SK-N-SH (cell line): ENCODE data around the gene PLXDC1. TPM values are rescaled to one million over a fixed set of nuclear protein-coding genes. Genes with fewer than 3 reads are reported as not detected.

Experiments
- CTCF ChIA-PET: fragments of 300-600, 350-600 bp; formaldehyde crosslinking; extraction: SDS; loops from one replicate; lab custom pipeline; 2021; lab: Yijun Ruan, JAX
- POLR2A ChIA-PET: fragments of 350-600 bp; sonication (Branson Sonifier 250); formaldehyde crosslinking; extraction: SDS; loops from one replicate; lab custom pipeline; 2020; ENCODE audit warnings: antibody characterized with exemption, inconsistent platforms; lab: Yijun Ruan, JAX
- DNase-seq: peaks from one replicate; pipeline ENCODE4 v3.0.0; 2012
- H2AFZ ChIP-seq: fragments of 200-600 bp; sonication (generic); 2 replicates; pipeline ENCODE4 v1.8.1; 2016; ENCODE audit warnings: antibody characterized with exemption, mild to moderate bottlenecking, low read depth
- H3F3A ChIP-seq: fragments of 200-600 bp; sonication (generic); replicated peaks from 2 replicates; pipeline ENCODE3; 2016; ENCODE audit warnings: antibody characterized with exemption, mild to moderate bottlenecking; ENCODE audit not compliant: insufficient read depth
- H3K27ac ChIP-seq, 2 experiments: fragments of 200-500 bp in 1 of 2; fragments of 200-600 bp in 1 of 2; sonication (Bioruptor generic) in 1 of 2; sonication (generic), shearing (Covaris generic) in 1 of 2; 2 replicates each; pipeline versions ENCODE4 v1.5.1 to v1.6.1; 2014 to 2016; ENCODE audit warnings: low read depth in 2 of 2, inconsistent platforms in 1 of 2, low read length in 1 of 2, mild to moderate bottlenecking in 1 of 2, mixed read lengths in 1 of 2
- H3K27me3 ChIP-seq: fragments of 200-600 bp; sonication (generic), shearing (Covaris generic); 2 replicates; pipeline ENCODE4 v1.6.1; 2016; ENCODE audit warnings: mixed run types; ENCODE audit not compliant: insufficient read depth
- H3K36me3 ChIP-seq, 2 experiments: fragments of 200-500 bp in 1 of 2; fragments of 200-600 bp in 1 of 2; sonication (Bioruptor generic) in 1 of 2; sonication (generic) in 1 of 2; replicated peaks in 1 of 2; 2 replicates each; pipeline versions ENCODE3 to v1.5.1; 2014 to 2016; ENCODE audit warnings: low read length in 1 of 2, mild to moderate bottlenecking in 1 of 2; ENCODE audit not compliant: insufficient read depth in 2 of 2, control insufficient read depth in 1 of 2
- H3K4me1 ChIP-seq, 2 experiments: fragments of 200-500 bp in 1 of 2; fragments of 200-600 bp in 1 of 2; sonication (Bioruptor generic) in 1 of 2; sonication (generic), shearing (Covaris generic) in 1 of 2; 2 replicates each; pipeline versions ENCODE4 v1.5.1 to v1.6.1; 2014 to 2016; ENCODE audit warnings: low read depth in 1 of 2, low read length in 1 of 2, mixed run types in 1 of 2; ENCODE audit not compliant: insufficient read depth in 2 of 2, control insufficient read depth in 1 of 2
- H3K4me2 ChIP-seq: fragments of 200-600 bp; sonication (generic), shearing (Covaris generic); 2 replicates; pipeline ENCODE4 v1.6.1; 2017; ENCODE audit warnings: mixed run types
- H3K4me3 ChIP-seq, 2 experiments: fragments of 200-500 bp in 1 of 2; fragments of 200-600 bp in 1 of 2; sonication (Bioruptor generic) in 1 of 2; sonication (generic), shearing (Covaris generic) in 1 of 2; 2 replicates each; pipeline versions ENCODE4 v1.5.1 to v1.8.1; 2014 to 2016; ENCODE audit warnings: low read depth in 2 of 2, inconsistent platforms in 1 of 2, low read length in 1 of 2, mild to moderate bottlenecking in 1 of 2, mixed read lengths in 1 of 2, moderate library complexity in 1 of 2
- H3K79me2 ChIP-seq: fragments of 200-600 bp; sonication (generic); 2 replicates; pipeline ENCODE4 v1.8.1; 2017; ENCODE audit warnings: mild to moderate bottlenecking; ENCODE audit not compliant: insufficient read depth
- H3K9ac ChIP-seq: fragments of 200-600 bp; sonication (generic); 2 replicates; pipeline ENCODE4 v1.6.1; 2017; ENCODE audit warnings: mixed run types
- H3K9me2 ChIP-seq: fragments of 200-600 bp; sonication (generic); 2 replicates; pipeline ENCODE4 v1.6.1; 2017; ENCODE audit warnings: mixed run types
- H3K9me3 ChIP-seq: fragments of 200-600 bp; sonication (generic); 2 replicates; pipeline ENCODE4 v1.6.1; 2017; ENCODE audit warnings: mixed run types, mild to moderate bottlenecking, moderate library complexity
- H4K20me1 ChIP-seq: fragments of 200-600 bp; sonication (generic); 2 replicates; pipeline ENCODE4 v1.6.1; 2017; ENCODE audit warnings: mild to moderate bottlenecking, mixed run types; ENCODE audit not compliant: insufficient read depth
- CHD2 ChIP-seq: fragments of 150-350 bp; IDR thresholded peaks from 2 replicates; pipeline ENCODE4 v1.6.1; 2018; ENCODE audit warnings: low read length; ENCODE audit not compliant: partially characterized antibody
- ELF1 ChIP-seq: IDR thresholded peaks from 2 replicates; pipeline ENCODE4 v1.4.0; 2012
- FOSL2 ChIP-seq: IDR thresholded peaks from 2 replicates; pipeline ENCODE4 v1.4.0; 2012; ENCODE audit warnings: low read depth, mild to moderate bottlenecking, moderate library complexity, borderline replicate concordance
- GABPA ChIP-seq: IDR thresholded peaks from 2 replicates; pipeline ENCODE4 v1.4.0; 2012; ENCODE audit warnings: low read depth, mild to moderate bottlenecking
- GATA2 ChIP-seq: sonication (generic); formaldehyde crosslinking; IDR thresholded peaks from 2 replicates; pipeline ENCODE4 v1.5.0; 2020; ENCODE audit warnings: mild to moderate bottlenecking, missing genetic modification reagents
- JUND ChIP-seq: IDR thresholded peaks from 2 replicates; pipeline ENCODE4 v1.4.0; 2012
- MEF2A ChIP-seq: IDR thresholded peaks from 2 replicates; pipeline ENCODE4 v1.4.0; 2012; ENCODE audit warnings: low read depth, borderline replicate concordance
- NFIC ChIP-seq: IDR thresholded peaks from 2 replicates; pipeline ENCODE4 v1.4.0; 2012; ENCODE audit warnings: borderline replicate concordance
- NRF1 ChIP-seq: IDR thresholded peaks from 2 replicates; pipeline ENCODE4 v1.6.1; 2012; ENCODE audit warnings: low read depth, mild to moderate bottlenecking, low read length
- RCOR1 ChIP-seq: fragments of 150-350 bp; IDR thresholded peaks from 2 replicates; pipeline ENCODE4 v1.6.1; 2017; ENCODE audit warnings: antibody characterized with exemption, low read length
- RFX5 ChIP-seq: IDR thresholded peaks from 2 replicates; pipeline ENCODE4 v1.6.1; 2012; ENCODE audit warnings: mild to moderate bottlenecking, improper control_type of control experiment, low read length
- TAF1 ChIP-seq: IDR thresholded peaks from 2 replicates; pipeline ENCODE4 v1.6.1; 2012; ENCODE audit warnings: low read depth, mild to moderate bottlenecking, low read length, moderate library complexity, borderline replicate concordance
- WGBS: methylation state at CpG from one replicate; pipeline ENCODE4 v1.1.6; 2017; ENCODE audit warnings: low lambda C conversion rate; 5-methylcytosine and 5-hydroxymethylcytosine counted together
- polyA plus RNA-seq, 3 experiments: library from polyadenylated mRNA; depleted of rRNA; stranded (reverse); fragments of >200 nt; gene quantifications; 2 replicates each; pipeline ENCODE4 v1.2.3, GENCODE V29; 2012
- TF ChIP-seq, protein P1 (sequence below): IDR thresholded peaks from 2 replicates; pipeline ENCODE4 v1.4.0; 2012; ENCODE audit warnings: low read depth
- TF ChIP-seq, protein P2 (sequence below): IDR thresholded peaks from 2 replicates; pipeline ENCODE4 v1.6.1; 2012; ENCODE audit warnings: mild to moderate bottlenecking, low read depth, low read length, moderate library complexity
- TF ChIP-seq, protein P3 (sequence below): IDR thresholded peaks from 2 replicates; pipeline ENCODE4 v1.4.0; 2012; ENCODE audit warnings: low read depth, borderline replicate concordance

The PLXDC1 gene
- polyA plus RNA-seq, 1 of the 3 experiments (the other 2 are of a cell fraction) = 1.5 TPM

DNA sequence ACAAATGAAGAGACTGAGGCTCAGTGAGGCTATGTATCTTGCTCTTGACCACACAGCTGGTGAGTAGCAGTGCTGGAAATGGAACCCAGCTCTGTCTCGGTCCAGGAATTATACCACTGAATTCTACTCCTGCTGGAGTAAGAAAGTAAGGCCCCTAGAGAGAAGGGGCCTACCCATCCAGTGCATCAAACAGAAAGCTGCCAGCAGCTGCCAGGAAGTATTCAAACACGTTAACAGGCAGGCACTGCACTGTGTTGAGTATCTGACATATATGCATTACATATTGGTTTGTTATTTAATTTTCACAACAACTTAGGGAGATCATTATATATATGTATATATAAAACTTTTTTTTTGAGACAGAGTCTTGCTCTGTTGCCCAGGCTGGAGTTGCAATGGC is 10.5 kb upstream of the PLXDC1 start:
- CTCF ChIA-PET = interaction anchor here (0.6 to 1.8 kb wide), 2 partner anchors 13 to 545 kb away, joined by 3 to 7 read pairs; no protein-coding TSS in a partner anchor
- H2AFZ ChIP-seq = no peak overlapping the region
- TF ChIP-seq, protein P1, sequence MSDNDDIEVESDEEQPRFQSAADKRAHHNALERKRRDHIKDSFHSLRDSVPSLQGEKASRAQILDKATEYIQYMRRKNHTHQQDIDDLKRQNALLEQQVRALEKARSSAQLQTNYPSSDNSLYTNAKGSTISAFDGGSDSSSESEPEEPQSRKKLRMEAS = no peak
- TF ChIP-seq NRF1 (no peak), CHD2 (no peak)

DNA sequence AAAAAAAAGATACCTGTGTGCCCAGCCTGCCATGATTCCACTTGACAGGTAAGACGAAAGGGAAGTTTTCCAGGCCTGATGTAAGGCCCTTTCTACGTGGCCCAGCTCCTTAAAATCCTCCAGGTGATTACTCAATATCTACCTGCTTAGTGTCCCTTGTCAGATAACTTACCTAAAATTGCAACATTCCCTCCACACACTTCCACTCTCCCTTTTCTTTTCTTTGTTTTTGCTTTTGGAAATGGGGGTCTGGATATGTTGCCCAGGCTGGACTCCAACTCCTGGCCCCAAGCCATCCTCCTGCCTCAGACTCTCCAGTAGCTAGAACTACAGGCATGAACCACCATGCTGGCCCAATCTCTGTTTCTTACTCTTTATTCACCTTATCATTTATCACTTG is 7.2 kb upstream of the PLXDC1 start:
- H3K27me3 ChIP-seq = no peaks in the 10 kb centered on the region
- H2AFZ ChIP-seq = no peak overlapping the region
- H3K4me3 ChIP-seq = no peak overlapping the region
- TF ChIP-seq RFX5 (no peak), MEF2A (no peak), ELF1 (no peak), GABPA (no peak), JUND (no peak), NFIC (no peak), FOSL2 (no peak), RCOR1 (no peak), TAF1 (no peak), GATA2 (CRISPR knock-in tag) (no peak)
- TF ChIP-seq, protein P2, sequence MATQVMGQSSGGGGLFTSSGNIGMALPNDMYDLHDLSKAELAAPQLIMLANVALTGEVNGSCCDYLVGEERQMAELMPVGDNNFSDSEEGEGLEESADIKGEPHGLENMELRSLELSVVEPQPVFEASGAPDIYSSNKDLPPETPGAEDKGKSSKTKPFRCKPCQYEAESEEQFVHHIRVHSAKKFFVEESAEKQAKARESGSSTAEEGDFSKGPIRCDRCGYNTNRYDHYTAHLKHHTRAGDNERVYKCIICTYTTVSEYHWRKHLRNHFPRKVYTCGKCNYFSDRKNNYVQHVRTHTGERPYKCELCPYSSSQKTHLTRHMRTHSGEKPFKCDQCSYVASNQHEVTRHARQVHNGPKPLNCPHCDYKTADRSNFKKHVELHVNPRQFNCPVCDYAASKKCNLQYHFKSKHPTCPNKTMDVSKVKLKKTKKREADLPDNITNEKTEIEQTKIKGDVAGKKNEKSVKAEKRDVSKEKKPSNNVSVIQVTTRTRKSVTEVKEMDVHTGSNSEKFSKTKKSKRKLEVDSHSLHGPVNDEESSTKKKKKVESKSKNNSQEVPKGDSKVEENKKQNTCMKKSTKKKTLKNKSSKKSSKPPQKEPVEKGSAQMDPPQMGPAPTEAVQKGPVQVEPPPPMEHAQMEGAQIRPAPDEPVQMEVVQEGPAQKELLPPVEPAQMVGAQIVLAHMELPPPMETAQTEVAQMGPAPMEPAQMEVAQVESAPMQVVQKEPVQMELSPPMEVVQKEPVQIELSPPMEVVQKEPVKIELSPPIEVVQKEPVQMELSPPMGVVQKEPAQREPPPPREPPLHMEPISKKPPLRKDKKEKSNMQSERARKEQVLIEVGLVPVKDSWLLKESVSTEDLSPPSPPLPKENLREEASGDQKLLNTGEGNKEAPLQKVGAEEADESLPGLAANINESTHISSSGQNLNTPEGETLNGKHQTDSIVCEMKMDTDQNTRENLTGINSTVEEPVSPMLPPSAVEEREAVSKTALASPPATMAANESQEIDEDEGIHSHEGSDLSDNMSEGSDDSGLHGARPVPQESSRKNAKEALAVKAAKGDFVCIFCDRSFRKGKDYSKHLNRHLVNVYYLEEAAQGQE = no peak
- TF ChIP-seq, protein P3, sequence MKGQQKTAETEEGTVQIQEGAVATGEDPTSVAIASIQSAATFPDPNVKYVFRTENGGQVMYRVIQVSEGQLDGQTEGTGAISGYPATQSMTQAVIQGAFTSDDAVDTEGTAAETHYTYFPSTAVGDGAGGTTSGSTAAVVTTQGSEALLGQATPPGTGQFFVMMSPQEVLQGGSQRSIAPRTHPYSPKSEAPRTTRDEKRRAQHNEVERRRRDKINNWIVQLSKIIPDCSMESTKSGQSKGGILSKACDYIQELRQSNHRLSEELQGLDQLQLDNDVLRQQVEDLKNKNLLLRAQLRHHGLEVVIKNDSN = no peak
- no peaks in the 10 kb centered on the region for H3K9me3 ChIP-seq
- no peaks in the 10 kb centered on the region for H3K9me2 ChIP-seq
- no peak overlapping the region for H3K4me2 ChIP-seq
- no peak overlapping the region for H3K27ac ChIP-seq
- peaks cover 0 to 2% of the 10 kb centered on the region in 2 experiments; a peak in 1 of 4 replicates for H3K4me1 ChIP-seq
- H3K79me2 ChIP-seq = no peaks in the 10 kb centered on the region
- POLR2A ChIA-PET = no interaction called here
- DNase-seq = no peak
- H3K9ac ChIP-seq = no peak overlapping the region
- H4K20me1 ChIP-seq = no peaks in the 10 kb centered on the region
- peaks cover 5% of the 10 kb centered on the region for H3F3A ChIP-seq
- CTCF ChIA-PET = interaction anchor here (1.1 to 2.4 kb wide), 4 partner anchors 16 to 175 kb away, joined by 3 to 12 read pairs (median 4); no protein-coding TSS in a partner anchor
- no peaks in the 10 kb centered on the region for H3K36me3 ChIP-seq
- WGBS = 82% methylated on average over 2 of the region's 2 CpGs

More for the DNA sequence above, 10.5 kb upstream of the PLXDC1 start:
- H3K9me3 ChIP-seq = no peaks in the 10 kb centered on the region
- no peaks in the 10 kb centered on the region for H4K20me1 ChIP-seq
- no peaks in the 10 kb centered on the region for H3K36me3 ChIP-seq
- H3K9ac ChIP-seq = no peak overlapping the region
- H3K27ac ChIP-seq = no peak overlapping the region
- no peaks in the 10 kb centered on the region for H3K9me2 ChIP-seq
- H3K27me3 ChIP-seq = no peaks in the 10 kb centered on the region
- no peaks in the 10 kb centered on the region for H3K79me2 ChIP-seq
- no peak overlapping the region for H3K4me2 ChIP-seq
- H3F3A ChIP-seq = peaks cover 5% of the 10 kb centered on the region
- WGBS = 74% methylated on average over 2 of the region's 2 CpGs
- no peak for DNase-seq
- H3K4me3 ChIP-seq = no peak overlapping the region
- POLR2A ChIA-PET = no interaction called here
- peaks cover 0 to 3% of the 10 kb centered on the region in 2 experiments; a peak in 2 of 4 replicates for H3K4me1 ChIP-seq
